ENCODE results near the gene NEK6. TPM values are rescaled to one million over a fixed set of nuclear protein-coding genes. Genes with fewer than 3 reads are reported as not detected.

Gene NEK6
- total RNA-seq, 1 donor from 2014 or later, result 24.9 TPM

DNA sequence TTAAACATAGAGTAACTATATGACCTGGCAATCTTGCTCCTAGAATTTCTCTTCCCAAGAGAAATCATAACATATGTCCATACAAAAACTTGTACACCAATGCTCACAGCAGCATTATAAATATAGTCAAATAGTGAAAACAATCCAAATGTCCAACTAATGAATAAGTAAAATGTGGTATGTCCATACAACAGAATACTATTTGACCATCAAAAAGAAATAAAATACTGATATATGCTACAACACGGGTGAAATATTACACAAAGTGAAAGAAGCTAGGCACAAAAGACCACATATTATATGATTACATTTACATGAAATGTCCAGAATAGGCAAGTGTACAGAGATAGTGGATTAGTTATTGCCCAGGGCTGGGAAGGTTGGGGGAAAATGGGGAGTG, 116.1 kb downstream of the NEK6 start:
- DNase-seq (ENCODE audit: low spot score), result no peak

DNA sequence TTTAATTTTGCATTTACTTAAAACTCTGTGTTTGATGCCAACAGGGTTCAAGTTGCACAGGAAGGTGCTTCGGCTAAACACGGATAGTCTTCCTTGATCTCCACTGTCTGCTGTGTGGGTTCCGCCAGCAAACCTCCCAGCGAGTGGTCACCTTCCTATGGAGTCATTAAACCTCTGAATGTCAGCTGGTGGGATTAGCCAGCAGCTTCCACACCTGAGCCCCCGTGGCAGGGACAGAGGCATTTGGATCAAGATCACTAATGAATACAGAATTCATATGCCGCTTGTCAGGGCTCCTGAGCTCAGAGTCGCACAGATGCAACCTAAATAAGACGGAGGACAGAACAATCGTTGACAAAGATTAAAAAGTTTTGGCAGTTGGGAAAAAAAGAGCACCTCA, 118.0 kb downstream of the NEK6 start:
- DNase-seq (ENCODE audit: low spot score), result no peak

DNA sequence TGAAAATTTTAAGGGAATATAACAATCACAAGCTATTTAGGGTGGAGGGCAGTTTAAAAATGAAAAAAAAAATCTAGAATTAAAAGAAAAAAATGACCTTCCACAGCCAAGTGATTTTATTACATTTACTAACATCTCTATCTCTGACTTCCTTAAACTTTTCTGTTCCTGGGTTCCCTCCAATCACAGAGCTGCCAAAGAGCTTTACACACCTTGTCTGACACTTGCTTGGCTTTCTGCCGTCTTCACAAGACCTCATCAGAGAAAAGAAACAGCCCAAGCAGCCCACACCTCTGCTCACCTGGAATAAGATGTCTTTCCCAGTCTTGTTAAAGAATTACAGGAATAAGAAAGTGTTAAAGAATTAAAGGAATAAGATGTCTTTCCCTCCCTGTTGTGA, 118.6 kb downstream of the NEK6 start:
- no peak for DNase-seq (ENCODE audit: low spot score)

DNA sequence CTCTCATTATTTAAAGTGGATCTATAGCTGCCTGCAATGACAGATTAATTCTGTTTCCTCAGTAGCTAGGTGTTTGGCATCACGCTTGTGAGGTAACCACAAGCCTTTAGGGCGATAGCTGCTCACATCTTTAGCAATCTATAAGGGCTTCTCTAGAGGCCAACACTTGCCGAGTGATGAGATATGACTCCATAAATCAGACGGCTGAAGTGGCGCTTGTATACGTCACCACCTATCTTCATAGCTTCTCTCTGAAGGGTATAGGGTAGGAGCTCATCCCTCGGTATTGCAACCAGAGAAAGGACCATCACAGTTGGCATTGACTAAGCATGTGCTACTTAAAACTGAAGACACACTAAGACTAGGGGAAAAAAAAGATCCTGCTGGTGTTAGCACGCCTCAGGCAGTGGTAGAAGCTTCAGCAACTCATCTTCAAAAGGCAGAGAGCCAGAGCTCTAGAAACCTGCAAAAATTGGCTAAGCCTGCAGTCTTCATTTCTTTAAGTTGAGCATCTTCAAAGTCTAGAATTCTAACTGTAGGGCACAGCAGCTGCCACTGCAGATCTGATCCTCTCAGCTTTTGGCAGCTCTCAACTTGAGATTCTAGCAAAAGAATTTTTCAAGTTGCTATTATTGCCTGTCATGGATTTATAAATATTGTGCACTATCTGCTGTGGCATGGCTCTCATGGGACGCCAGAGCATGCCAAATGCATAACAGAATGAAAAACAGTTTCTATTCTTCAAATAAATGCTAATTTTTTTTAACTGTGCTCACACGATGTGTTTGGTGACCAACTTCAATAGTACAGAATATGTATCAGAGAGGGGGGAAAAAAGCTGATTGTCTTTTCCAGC, 120.0 kb downstream of the NEK6 start:
- no peak for DNase-seq (ENCODE audit: low spot score)

DNA sequence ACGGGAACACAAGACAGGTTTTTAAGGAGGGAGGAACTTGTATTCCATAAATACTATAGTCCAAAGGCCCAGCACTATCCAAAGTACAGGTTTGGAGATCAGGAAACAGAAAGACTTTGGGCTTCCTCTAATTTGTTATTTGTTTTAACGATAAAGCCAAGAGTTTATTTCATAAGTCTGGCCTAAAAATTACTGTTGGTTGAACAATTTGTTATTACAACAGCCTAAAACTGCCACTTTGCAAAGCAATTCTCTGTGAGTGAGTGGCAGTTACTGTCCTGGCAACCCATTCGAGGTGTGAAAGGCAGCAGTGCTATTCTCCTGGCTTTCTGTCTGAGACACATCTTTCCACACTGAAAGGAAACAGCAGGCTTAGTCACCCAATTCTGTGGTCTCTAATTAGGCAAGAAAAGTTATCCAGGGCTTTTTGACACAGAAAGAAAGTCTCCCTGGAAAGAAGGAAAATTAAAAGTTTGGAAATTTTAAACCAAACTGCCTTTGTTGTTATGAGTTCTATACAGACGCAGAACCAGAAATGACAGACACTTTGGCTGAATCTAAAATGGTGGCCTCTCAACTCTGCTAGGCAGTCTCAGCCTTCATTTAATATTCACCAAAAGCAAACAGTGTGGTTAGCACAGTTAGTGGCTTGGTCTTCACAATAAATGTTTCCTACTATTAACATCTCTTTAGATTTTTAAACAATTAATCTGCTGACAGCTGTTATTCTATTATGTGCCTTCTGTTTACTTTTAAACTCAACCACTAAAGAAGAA, 123.6 kb downstream of the NEK6 start:
- DNase-seq (ENCODE audit: low spot score), result no peak

DNA sequence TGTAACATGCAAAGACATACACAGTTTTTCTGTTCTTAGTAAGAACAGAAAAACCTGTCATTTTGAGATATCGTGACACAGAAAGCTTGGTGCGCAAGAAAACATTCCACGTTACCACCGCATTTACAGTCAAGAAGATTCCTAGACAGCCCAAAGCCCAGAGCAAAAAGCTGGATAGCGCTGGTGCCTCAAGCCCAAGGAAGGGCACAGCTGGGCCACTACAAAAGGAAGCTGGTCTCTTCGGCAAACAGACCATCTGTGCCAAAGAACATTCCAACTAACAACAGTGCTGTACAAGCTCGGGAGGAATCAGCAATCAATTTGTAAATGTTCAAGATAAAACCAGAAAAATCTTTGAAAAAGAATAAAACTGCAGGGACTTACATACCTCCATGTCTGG, 126.5 kb downstream of the NEK6 start:
- DNase-seq (ENCODE audit: low spot score), result no peak

DNA sequence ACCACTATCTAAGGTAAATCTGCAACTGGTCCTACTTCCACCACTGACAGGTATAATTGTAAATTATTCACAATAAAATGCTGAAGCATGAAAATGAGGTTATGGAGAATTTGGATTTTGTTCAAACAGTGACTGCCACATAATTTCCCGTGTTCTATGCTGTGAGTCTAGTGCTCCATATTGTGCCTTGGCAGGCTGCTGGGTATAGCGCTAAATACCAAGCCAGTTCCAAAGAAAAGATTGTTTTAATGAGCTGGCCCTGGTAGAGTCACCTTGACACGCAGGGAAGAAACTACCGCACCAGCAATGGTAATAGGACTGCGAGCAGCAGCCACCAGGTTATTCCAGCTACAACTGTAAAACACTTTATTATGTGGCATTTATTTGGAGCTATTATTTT, 127.1 kb downstream of the NEK6 start:
- no peak for DNase-seq (ENCODE audit: low spot score)

DNA sequence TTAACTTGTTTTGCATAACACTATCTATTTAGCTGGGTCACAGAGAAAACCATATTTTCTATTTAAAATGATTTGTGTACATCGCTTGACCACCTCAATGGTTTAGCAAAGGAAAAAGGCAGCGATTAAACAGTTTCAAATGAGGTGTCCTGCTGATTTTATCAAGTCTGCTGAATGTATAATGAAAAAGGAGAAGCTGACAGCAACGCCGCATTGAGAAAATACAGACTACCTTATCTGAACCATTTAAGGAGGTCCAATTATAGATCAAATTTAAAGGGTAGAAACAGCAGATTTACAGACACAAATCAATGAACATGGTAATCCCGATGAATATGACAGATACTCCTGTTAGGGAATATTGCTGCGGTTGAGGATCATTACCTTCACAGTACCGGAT, 127.9 kb downstream of the NEK6 start:
- DNase-seq (ENCODE audit: low spot score), result no peak

DNA sequence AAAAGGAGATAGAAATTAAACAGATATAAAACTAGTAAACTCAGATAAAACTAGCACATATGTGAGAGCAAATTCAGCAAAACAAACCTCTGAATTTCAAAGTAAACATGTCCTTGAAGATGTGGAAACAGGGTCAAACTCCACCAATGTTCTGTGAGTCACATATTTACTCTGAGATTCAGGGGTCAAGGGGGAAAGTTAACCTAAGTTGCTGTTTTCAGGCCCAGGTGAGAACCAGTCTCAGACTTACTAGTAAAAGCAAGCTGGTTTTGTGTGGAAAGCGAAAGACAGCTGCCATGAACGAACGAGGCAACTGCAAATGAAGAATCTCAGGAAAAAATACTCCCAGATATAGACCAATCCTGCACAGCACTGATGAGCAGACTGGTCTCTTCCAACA, 128.5 kb downstream of the NEK6 start:
- no peak for DNase-seq (ENCODE audit: low spot score)

DNA sequence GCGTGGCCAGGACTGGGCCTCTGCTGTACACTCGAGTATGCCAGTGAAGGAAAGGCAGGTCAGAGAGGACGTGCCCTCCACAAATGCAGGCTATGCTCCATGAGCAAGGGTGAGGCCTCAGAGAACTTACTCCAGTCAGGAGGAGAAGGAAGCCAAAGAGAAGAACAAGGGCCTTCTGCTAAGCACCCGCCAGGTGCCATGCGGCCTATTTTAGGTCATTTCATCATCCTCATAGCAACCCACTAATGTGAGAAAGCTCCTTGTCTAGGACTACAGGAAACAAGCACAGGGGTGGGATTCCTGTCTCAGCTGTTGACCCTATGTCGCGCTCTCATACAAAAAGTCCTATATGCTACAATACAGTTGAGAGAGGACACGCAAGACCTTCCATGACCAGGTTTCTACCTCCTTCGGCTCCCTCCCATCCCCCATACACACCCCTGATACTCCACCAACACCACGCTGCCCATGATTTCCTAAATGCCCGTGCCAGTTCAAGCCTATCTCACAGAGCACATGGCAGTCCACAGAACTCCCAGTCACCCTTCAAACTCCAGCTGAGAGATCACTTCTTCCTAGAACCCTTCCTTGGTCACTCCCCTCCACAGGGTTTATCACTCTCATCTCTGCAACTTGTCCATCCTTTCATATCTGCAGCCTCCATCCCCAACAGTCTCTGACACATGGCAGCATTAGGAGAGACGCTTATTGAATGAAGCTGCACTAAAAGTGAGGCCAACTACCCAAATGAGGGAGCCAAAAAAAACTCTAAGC, 130.7 kb downstream of the NEK6 start:
- no peak for DNase-seq (ENCODE audit: low spot score)

DNA sequence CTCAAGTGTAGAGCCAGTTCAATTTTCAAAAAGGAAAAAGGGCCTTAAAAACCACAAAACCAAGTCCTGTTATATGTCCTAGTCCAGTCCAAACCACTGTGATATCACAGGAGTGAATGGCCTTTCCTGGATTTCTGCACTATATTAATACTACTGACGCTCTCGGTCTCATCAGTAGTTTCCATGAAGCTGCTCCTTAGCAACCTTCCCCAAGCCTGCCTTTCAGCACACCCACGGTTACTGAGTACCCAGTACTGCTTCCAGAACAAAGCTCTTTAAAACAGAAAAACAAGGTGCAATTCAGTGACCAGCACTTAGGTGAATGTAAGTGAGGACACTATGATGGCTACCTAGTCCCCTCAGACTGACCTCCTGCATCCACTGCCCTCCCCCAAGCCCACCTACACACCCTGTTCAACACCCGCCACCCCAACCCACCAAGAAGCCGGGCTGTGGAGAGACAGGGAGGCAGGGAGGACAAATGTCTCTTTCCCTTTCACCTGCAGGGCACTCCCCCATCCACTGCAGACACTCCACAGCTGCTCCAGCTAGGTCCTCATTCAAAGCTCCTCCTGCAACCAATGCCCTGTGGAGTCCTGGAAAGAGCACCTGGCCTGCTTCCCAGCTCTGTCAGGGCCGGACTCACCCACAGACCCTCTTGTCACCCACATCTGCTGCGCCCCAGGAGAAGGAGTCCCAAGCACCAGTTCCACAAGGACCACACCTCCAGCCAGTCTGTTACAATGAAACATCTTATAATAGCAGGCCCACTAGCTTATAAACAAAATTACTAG, 131.6 kb downstream of the NEK6 start:
- no peak for DNase-seq (ENCODE audit: low spot score)

DNA sequence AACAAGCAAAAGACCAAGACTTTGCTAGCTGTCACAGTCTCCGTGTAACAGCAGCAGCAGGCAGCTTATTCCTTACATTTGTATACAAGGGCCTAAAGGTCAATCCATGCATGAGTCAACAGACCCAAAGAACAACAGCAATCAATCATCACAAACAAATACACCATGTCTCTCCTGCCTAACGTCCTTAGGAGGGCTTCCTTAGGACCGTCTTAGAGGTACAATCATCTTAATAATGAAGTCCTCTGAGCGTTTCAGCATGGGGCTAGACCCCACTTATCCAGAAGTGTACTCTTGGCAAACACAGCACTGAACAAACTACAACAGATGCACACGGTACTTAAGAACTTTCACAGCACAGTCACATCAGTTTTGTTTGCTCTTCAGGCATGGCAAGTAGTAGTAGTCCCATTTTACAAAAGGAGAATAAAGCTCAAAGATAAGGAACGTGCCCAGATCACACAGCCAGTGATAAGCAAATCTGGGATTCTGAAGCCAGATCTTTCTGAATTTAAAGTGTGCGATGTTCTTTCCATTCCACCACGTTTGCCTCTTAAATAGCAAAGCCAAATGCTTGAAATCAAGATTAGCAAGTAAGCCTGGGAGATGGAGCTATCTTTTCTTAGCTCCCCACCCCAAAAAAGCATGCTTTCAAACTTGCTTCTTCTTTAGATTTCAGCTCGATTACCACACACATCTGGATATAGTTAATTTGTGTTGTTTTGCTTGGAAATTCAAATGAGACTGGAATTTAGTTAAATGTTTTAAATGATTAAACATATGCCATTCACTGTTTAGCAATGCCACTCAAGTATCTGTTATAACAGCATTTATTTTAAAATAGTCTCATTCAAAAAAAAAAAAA, 133.3 kb downstream of the NEK6 start:
- DNase-seq (ENCODE audit: low spot score), result no peak

DNA sequence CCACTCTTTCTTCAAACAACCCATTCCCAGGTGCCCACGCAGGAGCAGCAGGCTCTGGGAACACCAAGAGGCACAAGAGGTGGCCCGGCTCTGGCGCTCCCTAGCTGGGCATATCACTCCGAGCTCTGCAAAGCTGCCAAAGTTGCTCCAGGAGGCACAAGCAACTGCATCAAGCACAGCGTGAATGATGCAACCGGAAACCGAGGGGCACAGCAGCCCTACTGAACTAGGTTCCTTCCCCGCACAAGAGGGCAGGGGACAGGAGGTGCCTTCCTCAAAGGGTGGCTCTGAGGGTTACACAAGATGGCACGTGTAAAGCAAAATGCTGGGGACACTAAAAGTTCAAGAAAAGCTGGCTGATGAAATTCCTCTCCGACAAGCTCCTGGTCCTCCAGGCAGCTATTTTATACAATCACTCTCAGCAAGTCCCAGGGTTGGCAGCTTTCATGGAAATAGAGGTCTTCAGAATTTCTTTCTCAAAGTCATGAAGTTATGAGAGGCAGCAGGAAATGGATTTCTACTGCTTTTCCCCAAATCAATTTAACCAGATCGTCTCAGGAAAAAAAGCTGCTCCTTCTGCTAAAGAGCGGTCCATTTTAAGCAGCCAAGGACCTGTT, 134.6 kb downstream of the NEK6 start:
- no peak for DNase-seq (ENCODE audit: low spot score)

DNA sequence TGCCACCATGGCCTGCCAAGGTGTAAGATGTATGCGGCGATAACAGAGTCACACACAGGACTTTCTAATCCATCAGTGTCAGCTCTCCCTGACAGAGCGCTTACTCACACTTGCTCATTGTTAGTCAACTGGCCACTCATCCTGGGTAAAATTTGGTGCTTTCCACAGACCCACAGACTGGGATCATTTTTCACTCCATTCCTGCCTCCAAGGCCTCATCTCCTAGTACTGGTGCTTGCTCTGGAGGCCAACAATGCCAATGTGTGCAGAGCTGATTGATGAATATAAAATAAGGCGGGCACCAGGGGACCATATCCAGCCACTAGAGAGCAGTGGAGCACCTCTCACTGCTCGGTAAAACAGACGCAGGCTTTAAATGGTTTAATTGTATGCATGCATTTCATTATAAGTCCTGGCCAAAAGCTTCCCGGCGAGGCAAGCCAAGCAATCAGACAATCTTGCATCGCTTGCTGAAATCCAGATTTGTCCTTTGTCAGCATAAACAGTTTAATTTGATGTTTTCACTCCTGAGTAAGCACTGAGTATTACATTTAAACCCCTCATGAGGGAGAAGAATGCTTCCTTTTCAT, 135.2 kb downstream of the NEK6 start:
- DNase-seq (ENCODE audit: low spot score), result no peak

DNA sequence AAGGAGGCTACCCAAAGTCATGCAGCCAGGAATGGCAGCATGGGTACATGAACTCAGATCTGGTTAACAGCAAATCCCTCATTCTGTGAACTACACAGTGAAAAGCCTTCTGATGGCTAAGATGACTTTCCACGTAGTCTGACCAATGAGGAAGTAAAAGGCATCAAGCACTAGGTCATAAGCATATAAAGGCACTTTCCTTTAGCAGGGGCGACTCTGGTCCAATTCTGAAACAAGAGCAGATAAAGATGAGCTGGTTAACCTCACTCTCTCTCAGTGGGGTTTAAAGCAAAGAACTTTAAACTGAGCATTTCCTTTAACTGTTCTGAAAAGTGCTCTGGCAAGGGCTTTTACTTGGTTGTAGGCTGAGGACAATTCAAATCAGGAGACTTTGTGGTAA, 136.4 kb downstream of the NEK6 start:
- no peak for DNase-seq (ENCODE audit: low spot score)

DNA sequence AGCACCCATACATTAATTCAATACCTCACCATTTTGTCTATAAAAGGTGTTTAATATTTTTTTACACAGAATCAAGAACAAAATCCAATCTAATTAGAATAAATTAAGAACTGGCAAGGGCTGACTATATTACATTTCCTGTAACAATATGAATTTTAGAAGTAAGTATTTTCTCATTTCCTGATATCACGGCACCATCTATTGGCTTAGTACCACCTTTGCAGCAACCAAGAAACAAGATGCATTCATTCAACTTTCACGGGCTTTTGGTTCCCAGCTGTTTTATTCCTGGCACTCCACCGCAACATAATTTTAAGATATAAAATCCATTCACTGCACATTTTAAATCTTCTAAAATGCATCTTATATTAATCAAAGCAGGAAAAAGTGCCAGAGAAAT, 136.8 kb downstream of the NEK6 start:
- DNase-seq (ENCODE audit: low spot score), result no peak

DNA sequence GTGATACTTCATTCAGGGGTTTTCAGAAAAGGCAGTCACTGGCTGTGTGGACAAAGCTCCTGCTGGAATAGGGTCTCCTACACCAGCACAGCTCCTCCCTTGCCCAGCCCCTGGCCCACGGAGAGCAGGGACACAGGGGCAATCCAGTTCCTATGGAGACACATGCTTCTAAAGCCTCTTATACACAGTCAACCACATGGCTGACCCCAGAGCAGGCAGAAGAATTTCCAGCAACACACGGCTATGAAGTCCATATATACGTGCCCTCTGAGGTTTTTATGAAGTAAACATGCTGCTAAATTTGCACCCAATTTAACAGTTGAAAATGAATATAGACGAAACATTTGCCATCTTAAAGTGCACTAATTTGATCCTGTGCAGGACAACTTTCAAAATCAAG, 138.1 kb downstream of the NEK6 start:
- DNase-seq (ENCODE audit: low spot score), result no peak

DNA sequence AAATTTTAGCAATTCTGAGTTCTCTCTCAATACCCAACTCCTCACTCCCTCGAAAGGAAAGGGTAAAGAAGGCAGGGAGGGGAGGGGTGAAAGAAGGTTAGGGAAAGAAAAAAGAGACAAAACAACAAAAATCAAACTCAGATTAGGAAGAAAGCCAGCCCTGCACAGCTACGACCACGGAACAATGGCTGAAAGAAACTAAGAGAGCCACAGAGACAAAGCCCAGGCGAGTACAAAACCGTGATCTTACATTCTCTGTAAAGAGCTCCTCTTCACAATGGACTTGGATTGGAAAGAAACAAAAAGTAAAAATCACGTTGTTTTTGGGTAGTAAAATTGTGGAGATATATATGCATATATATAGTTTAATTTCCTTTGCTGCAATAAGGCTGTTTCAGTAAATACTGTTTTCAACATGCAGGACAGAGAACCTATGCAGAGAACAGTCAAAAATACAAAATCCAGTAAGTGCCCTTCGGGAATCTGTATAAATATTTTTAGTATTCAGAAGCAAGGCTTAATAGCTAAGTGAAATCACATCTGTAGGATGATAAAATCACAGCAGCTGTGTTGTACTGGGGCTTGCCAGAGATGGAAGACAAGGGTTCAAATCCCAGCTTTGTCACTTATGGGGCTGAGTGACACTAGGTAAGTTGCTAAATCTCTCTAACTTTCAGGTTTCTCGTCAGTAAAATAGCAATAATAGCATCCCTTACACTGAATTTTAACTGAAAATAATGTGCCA, 140.6 kb downstream of the NEK6 start:
- DNase-seq (ENCODE audit: low spot score), result no peak

DNA sequence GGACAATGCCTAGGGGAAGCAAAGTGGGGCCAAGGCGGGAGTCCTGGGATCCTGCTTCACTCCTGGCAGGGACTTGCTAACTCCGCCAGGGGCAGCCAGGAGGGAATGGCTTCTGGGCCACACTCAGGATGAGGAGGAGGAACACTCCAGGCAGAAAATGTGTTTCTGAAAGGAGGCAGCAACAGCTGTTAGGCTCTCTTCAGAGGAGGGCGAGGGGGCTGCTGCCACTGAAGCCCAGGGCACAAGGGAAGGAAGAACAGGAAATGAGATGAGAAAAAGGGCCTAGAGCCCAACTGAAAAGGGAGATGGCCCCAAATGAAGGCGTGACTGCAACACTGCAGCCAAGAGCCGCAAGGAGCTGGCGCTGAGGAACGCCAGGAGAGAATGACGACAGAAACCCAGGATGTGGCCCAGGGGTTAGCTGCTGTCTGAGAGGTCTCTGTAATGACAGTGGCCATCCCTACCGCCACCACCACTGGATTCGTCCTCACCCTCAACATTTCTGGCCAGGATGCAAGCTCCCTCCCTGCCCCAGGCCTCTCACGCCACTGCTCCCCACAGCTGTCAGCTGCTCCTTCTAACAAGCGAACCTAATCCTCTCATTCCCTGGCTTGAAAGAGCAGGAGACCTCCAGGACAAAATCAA, 141.7 kb downstream of the NEK6 start:
- DNase-seq (ENCODE audit: low spot score), result peak; percentile 50

Measured in ureter (tissue), 1 donor.